SKM-1 (cell line): ENCODE data around the gene COL15A1.

Experiments
- DNase-seq: peaks from one replicate; lab custom pipeline; 2025; ENCODE audit not compliant: unreplicated experiment; lab: John Stamatoyannopoulos, UW

Gene COL15A1

DNA sequence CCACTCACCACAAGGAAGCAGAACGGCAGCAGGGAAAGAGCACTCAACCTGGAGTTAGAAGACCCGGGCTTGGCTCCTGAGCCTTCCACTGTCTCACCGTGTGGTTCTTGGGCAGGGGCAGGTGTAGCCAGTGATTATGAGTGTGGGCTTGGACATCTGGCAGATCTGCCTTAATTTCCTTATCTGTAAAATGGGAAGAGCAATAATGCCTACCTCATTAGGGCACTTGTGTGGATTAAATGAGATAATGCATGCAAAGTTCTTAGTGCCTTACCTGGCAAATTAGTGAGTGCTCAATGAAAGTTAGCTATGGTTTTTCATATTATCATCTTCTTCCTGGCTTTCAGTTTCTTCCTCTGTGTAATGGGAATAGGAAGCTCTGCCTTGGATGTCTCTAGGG, 28.1 kb upstream of the COL15A1 start:
- no peak for DNase-seq

DNA sequence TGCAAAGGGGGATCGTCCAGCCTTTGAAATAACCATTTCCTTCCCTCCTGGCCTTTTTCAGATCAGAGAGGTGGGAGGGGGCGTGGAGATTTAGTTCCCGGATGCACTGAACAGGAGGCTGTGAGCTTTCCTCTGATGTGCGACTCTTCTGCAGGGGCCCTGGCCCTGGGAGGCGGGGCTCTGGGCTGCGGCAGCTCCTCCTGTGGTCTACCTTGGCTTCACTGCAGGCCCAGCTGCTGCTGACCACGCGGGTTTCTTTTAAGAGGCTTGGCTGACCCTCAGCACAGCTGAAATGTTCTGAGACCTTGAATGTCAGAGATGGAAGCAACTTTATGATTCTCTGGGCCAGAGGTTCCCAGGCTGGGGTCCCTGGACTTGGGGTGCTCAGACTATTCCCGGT, 27.0 kb upstream of the COL15A1 start:
- DNase-seq, result no peak

GRCh38 chr9:98917746-98918487, 25.8 kb upstream of the COL15A1 start:
- DNase-seq, result no peak

- no peak for DNase-seq
Measured at GRCh38 chr9:98921732-98922131, 22.0 kb upstream of the COL15A1 start.

- no peak for DNase-seq
Measured at GRCh38 chr9:98922721-98923435, 20.8 kb upstream of the COL15A1 start.

DNA sequence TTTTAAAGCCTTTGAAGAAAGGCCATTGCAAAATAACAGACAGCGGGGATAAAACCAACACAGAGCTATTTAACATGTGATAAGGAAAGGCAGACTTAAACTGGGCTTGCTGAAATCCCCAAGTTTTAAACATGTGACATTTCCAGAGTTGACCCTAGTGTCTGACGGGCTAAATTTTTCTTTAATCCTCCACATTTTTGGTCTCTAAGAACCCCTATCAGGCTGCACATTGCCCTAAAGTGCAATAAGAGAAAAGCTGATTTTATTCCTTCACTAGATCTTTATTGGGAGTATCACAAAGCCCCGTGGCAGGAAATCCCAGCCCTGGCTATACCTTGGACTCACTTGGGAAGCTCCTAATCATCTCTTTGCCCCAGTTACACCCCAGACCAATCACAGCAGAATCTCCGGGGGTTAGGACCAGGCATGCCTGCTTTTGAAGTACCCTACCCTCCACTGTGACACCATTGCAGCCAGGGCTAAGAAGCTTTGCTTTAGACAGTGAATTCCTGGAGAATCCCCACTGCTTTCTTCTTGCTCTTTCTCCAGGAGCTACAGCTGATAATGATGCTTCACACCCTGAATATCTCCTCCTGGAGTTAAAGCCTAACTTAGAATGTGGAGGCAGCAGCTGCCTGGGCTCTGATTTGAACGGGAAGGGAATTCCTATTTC, 20.1 kb upstream of the COL15A1 start:
- DNase-seq, result no peak

DNA sequence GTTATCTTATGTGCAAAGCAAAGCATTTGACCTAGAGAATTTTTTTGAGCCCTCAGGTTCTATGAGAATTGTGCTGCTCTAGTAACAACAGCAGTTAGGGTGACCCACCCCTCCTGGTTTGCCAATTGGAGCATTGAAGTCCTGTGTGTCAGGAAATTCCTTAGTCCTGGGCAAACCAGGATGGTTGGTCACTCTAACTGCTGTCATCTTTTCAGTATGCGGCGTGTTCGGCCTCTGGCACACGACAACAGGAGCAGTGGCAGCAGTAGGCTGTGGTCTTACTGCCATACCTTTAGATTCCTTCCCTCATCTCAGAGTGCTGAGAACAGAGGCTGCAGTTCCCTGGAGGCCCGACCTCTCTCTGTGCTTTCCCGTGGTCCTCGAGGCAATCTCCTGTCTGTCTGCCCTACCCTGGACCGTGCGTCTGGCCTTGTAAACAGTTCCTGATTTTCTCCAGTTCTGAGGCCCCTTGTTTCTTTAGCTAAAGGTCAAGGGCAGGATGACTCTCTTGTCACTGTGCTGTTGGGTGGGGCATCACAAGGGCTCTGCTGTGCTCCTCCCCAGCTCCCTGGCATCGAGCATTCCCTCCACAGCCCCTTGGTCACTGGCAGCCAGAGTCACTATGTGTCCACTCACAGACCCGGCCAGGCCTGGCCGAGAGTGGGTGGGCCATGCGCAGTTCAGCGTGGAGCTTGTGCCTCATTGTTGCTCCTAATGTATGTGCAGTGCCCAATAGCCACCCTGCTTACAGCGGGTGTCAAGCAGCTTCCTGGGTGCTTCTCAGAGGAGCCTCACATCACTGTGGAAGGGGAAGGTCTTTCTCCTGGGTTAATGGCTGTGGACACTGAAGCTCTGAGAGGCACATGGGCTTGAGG, 18.5 kb upstream of the COL15A1 start:
- no peak for DNase-seq

GRCh38 chr9:98925956-98926355, 17.8 kb upstream of the COL15A1 start:
- no peak for DNase-seq

- DNase-seq, result no peak
Measured at GRCh38 chr9:98927724-98928123, 16.0 kb upstream of the COL15A1 start.

DNA sequence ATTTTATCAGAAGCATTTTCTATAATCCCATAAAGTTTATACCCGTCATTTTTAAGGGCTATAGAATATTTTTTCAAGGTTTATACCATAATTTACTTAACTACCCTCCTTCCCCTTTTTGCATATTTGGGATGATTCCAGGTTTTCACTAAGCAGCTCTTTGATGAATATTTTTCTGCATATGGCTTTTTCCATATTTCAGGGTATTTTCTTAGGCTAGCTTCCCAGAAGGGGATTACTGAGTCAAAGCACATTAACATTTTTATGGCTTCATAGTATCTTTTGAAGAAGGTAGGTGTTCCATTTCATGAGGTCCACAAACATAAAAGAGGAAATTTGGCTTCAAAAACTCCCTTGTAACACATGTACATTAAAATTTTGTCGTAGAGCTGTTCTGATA, 14.6 kb upstream of the COL15A1 start:
- no peak for DNase-seq

DNA sequence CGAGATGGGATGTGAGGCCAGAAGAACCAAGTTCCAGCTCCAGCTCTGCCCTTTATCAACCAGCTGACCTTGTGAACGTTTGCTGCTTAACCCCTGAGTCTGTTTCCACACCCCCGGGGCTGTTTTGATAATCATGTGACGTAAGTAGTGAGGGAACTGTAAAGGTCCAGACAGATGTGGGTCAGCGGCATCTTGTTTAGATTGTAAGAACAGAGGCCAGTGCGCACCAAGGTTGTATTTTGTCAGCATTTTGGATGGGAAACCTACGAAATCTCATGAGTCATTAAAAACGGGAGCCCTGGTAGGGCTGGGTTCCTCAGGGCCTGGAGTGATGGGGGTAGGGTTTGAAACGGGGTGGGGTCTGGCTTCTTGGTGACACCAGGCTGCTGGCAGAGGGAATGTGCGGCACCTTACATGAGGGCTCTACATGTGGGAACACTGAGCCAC, 13.8 kb upstream of the COL15A1 start:
- DNase-seq, result no peak

GRCh38 chr9:98930792-98931191, 12.9 kb upstream of the COL15A1 start:
- DNase-seq, result no peak

DNA sequence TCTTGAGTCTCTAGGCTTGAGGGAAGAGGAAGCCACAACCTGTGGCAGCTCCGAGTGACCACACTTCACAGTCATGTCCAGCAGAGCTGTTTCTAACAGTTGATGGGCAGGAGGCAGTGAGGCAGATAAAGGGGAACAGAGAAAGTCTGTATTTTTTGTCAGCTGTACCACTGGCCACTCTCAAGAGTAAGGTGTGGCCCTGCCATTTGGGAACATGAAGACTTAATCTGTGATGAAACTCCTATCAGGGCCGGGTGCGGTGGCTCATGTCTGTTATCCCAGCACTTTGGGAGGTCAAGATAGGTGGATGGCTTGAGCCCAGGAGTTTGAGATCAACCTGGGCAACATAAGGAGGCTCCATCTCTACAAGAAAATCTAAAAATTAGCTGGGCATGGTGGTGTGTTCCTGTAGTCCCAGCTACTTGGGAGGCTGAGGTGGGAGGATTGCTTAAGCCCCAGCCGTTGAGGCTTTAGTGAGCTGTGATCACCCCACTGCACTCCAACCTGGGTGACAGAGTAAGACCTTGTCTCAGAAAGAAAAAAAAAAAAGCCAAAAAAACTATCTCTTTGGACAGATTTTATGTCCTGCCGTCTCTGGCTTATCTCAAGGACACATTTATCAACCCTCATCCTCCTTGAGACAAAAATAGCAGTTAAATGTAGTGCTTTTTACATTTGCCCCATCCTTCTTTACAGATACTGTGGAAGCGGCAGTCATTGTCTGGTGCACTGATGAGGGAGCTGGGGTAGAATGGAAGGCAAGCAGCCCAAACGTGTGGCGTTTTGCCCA, 11.9 kb upstream of the COL15A1 start:
- no peak for DNase-seq

DNA sequence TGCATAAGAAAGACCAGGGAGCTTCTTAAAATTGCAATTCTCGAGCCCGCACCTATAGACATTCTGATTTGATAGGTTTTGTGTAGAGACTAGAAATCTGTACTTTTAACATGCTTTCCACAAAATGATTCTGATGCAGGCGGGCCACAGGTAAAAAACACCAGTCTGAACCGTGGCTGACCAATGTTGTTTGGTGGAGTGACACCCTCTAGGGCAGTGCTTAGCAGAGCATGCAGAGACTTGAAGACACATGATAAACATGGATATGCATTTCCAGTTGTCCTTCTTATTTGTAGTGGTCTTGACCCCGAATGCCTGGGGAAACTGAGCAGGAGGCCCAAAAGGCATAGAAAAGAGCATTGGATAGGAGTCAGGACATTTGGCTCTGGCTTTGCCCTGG, 10.5 kb upstream of the COL15A1 start:
- no peak for DNase-seq

DNA sequence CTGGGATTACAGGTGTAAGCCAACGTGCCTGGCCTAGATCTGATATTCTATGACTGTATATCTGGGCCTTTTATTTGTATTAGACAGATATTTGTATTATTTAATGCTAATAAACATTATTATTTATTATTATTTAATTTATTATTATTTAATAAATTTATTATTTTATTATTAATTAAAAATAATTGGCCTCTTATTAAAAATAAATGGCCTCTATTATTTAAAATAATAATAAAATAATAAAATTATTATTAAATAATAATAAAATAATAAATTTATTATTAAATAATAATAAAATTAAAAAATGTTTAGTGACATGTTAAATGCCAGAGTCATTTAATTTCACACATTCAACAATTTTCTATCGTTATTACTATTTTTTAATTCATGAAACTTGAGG, 9.8 kb upstream of the COL15A1 start:
- no peak for DNase-seq

DNA sequence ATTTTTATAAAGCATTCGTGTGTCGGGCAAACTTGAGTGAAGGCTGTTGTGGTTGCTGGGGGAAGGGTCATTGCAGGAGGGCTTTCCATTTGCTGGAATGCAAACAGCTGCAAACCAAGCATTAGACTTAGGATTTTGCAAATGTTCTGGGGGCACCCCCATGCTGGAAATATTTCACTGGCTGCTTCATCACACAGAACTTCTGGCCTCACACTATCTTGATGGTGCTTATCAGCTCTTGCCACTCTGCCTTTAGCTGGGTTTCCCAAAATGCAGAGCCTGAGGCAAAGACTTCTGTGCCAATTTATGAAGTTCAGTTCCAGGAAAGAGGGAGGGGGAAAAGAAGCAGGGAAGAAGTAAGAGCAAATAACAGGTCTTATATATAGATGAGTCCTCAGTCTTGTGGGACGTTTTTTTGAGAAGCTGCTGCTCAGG, 8.6 kb upstream of the COL15A1 start:
- DNase-seq, result no peak

DNA sequence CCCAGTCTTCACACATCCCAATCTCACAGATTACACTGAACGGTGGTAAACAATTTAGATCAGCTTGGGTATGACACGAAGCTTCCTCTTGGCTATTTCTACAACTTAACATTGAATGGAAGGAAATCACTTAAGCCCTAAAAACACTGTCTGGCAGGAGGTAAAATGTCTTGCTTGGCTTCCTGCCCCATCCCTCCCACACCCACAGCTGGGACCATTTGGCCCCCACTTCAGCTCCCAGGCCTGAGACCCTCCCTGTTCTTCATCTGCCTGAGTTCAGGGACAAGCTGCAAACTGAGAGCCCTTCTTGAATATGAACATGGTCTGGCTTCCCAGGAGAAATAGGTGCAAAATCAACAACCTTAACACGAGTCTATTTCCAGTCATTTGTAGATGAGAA, 3.4 kb upstream of the COL15A1 start:
- no peak for DNase-seq

- no peak for DNase-seq
Measured at GRCh38 chr9:98941946-98942523, 1.7 kb upstream of the COL15A1 start.

DNA sequence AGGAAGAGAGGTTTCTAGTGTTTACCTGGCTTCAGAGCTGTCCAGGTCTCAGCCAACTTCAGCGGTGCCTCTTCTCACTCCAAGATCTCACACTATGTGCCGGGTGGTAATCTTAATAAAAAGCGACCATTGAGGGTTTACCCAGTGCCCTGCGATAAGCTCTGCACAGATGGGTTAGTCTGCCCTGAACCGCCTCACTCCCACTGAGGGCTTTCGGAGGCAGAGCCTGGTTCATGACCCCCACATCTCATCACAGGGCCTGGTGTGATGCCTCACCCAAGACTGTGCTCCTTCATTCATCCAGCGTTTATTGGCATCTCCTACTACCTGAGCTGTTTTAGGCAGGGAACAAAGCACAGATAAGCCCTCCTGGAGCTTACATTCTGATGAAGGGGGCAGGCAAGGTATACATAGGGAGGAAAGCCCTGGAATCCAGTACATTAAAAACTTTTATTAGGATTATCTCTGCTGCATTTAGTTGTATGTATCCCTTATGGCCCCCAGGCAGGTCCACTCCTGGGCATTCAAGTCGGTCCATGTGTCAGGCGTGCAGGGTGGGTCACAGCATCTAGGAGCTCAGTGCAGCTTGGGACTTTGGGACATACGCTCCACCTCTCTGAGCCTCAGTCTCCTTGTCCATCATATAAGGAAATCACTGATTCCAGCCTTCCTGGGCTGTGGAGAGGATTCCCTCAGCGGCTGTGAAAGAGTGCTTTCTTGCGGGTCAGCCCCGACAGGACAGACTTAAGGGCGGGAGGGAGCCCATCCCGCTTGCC, 613 bp upstream of the COL15A1 start:
- no peak for DNase-seq
